Hair follicle dermal papilla cell (primary cell): ENCODE data around the gene PROCA1. TPM values are rescaled to one million over a fixed set of nuclear protein-coding genes. Genes with fewer than 3 reads are reported as not detected.

Experiments
- small RNA-seq: library from RNA; depleted of rRNA; stranded (forward); fragments of <200 nt; gene quantifications from one replicate; pipeline ENCODE3, GENCODE V24; 2012
- total RNA-seq: library from RNA; depleted of rRNA; stranded (reverse); fragments of >200 nt; gene quantifications from 2 replicates; pipeline ENCODE4 v1.2.3, GENCODE V29; 2012

Gene PROCA1
- total RNA-seq: 0.65 and 1.9 TPM in 2 replicates

GRCh38 chr17:28711723-28712031 is at the start of gene PROCA1:
Gene PROCA1 (minus strand): TSS chr17:28711888. CDS start chr17:28711660, 228 bp downstream.

GRCh38 chr17:28743243-28744103 is 31.8 kb upstream of the PROCA1 start, which contains the start of gene TRAF4:
Gene TRAF4 (plus strand): TSS chr17:28744011. CDS start chr17:28744113, 102 bp downstream.

GRCh38 chr17:28728364-28729200 is 16.9 kb upstream of the PROCA1 start, which contains the start of gene NEK8:
Gene NEK8 (plus strand): TSS chr17:28728788. CDS start chr17:28728814, 26 bp downstream.

GRCh38 chr17:28726226-28726626 is 14.5 kb upstream of the PROCA1 start, which contains the start of gene TLCD1:
Gene TLCD1 (minus strand): TSS chr17:28726233. CDS start chr17:28726097, 136 bp downstream.

DNA sequence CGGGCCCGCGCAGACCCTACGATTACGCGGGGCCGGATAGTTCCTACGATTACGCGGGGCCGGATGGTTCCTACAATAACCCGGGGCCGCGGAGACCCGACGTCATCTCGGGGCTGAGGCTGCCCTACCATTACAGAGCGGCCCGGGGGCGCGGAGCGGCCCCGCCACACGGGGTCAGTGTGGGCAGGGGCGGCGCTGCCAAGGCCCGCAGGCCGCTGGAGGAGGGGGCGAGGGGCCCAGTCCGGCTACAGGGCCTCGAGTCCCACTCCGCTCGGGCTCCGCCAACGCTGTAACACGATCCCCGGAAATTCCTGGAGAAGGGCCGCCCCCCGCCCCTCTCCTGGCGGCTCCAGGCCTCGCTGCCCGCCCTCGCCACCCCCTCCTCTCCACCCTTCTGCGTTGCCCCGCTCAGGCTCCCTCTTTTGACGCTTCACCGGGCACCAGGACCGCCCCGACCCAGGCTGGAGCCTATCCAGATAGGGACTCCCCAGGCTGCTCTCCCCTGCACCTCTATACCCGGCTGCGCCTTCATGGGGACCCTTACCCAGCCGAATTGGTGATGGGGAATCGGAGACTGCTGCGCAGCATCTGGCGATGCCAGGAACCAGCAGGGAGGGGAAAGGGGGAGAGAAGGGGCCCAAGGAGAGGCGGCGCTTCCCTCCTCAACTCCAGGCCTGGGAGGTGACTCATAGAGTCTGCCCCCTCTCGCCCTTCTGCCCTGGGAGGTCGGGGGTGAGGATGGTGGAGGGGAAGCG is 6.1 kb upstream of the PROCA1 start, which contains the start of gene RAB34:
Gene RAB34, minus strand, starts transcription at position 291 of the 755 bp plus-strand sequence. CDS start 602 bp downstream, outside the sequence.

GRCh38 chr17:28661635-28662526 is 49.8 kb downstream of the PROCA1 start, which contains the start of the genes SDF2 and SUPT6H:
Gene SDF2 (minus strand): TSS chr17:28661906. CDS start chr17:28661876, 30 bp downstream.
Gene SUPT6H (plus strand): TSS chr17:28662205. CDS start chr17:28673402, 11,197 bp downstream.

Small RNA genes lying within 50 kb of the gene (small RNA-seq; reads per million reads assigned to genes)
- gene SNORD42A (not detected), gene SNORD42B (1.5 reads per million, percentile 35 among the genes with 10 or more reads in this experiment), gene SNORD4A (not detected), gene SNORD4B (not detected)

Other genes starting within 250 kb of the PROCA1 start
- gene SLC13A2, start 238.2 kb downstream of the PROCA1 start, total RNA-seq: not detected in 2 replicates
- not detected in 2 replicates for gene FOXN1, start 205.5 kb downstream of the PROCA1 start, total RNA-seq
- 20.4 and 22.0 TPM in 2 replicates for gene UNC119, start 159.3 kb downstream of the PROCA1 start, total RNA-seq
- 60.2 and 61.0 TPM in 2 replicates for gene PIGS, start 140.4 kb downstream of the PROCA1 start, total RNA-seq
- gene ALDOC, start 135.0 kb downstream of the PROCA1 start, total RNA-seq: 56.8 and 65.1 TPM in 2 replicates
- 5.4 and 6.2 TPM in 2 replicates for gene SPAG5, start 112.9 kb downstream of the PROCA1 start, total RNA-seq
- gene RSKR, start 97.7 kb downstream of the PROCA1 start, total RNA-seq: 2.1 and 4.7 TPM in 2 replicates
- gene BLTP2, start 66.7 kb downstream of the PROCA1 start, total RNA-seq: 163 and 173 TPM in 2 replicates
- gene SDF2, start 50.0 kb downstream of the PROCA1 start, total RNA-seq: 35.2 and 39.1 TPM in 2 replicates
- 58.0 and 67.8 TPM in 2 replicates for gene SUPT6H, start 49.7 kb downstream of the PROCA1 start, total RNA-seq
- 186 and 192 TPM in 2 replicates for gene RAB34, start 6.0 kb upstream of the PROCA1 start, total RNA-seq
- 245 and 263 TPM in 2 replicates for gene RPL23A, start 8.1 kb upstream of the PROCA1 start, total RNA-seq
- gene TLCD1, start 14.3 kb upstream of the PROCA1 start, total RNA-seq: 3.9 and 4.9 TPM in 2 replicates
- 5.2 TPM in 2 replicates for gene NEK8, start 16.9 kb upstream of the PROCA1 start, total RNA-seq
- 36.6 and 39.3 TPM in 2 replicates for gene TRAF4, start 32.1 kb upstream of the PROCA1 start, total RNA-seq
- gene FAM222B, start 130.9 kb upstream of the PROCA1 start, total RNA-seq: 6.8 and 7.3 TPM in 2 replicates
- 41.9 and 45.8 TPM in 2 replicates for gene ERAL1, start 143.1 kb upstream of the PROCA1 start, total RNA-seq
- gene FLOT2, start 185.8 kb upstream of the PROCA1 start, total RNA-seq: 44.1 and 45.8 TPM in 2 replicates
- gene DHRS13, start 191.2 kb upstream of the PROCA1 start, total RNA-seq: 1.5 and 2.9 TPM in 2 replicates
- gene PHF12, start 239.6 kb upstream of the PROCA1 start, total RNA-seq: 39.2 and 41.4 TPM in 2 replicates